Stimulated activated CD8-positive, alpha-beta memory T cell treated with anti-CD3 and anti-CD28 coated beads, Interleukin-7, amount 100 ng/mL, for 1 hour (primary cell): ENCODE results near the gene RIPK4.
"Not testable (repeated sequence)": the region's sequence is repeated elsewhere in the genome, so short reads cannot be mapped to it uniquely, and the experiment has no call there.

Source experiments
- DNase-seq, 2 donors: peaks; one replicate each; pipeline ENCODE4 v3.0.0-alpha.2; 2020; ENCODE audit warnings: low read depth in 2 of 2

RIPK4 gene

DNA sequence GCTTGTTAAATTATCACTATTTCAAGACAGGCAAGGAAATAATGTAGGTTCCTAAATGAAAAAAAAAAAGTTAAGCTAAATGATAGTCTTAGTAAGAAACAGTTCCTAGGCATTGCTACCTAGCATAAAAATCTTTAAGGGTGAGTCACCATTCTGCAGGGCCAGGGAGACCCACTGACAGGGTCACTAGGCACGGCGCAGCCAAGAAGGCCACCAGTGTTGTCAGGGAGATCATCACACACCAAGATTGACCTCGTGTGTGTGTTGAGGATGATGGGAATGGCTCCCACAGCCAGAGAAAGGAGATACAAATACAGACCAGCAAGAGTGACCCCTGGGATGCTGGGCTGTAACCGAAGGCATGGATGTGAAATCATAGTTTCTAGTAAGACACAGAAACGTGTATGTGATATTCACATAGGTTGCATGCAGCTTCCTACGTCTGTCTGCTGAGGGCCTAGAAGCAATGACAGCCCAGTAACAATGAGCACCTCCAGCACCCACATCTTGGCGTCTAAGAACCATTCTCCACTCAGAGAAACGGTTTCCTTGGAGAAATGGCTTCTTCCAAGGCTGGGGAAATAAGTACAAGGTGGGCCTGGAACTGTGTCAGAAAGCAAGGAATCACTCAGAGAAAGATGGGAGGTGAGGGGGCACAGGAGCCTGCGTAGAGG, 29.1 kb downstream of the RIPK4 start:
- no peak for DNase-seq

DNA sequence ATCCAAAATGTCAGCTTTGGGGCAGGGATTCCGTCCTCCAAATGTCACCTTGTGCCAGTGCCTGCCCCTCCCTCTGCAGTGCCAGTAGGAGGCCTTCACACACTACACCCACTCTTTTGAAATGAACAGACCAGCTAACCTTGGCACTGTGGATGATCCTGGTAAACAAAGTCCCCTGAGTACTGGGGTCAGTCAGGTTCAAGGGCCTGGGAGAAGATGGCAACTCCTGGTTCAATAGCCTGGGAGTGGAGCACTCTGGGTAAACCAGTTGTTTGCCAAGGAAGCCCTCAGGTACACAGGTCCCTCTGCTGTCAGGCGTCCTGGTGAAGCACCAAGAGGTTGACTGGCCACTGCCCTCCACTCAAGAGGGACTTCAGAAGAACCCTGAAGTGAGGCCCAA, 30.4 kb downstream of the RIPK4 start:
- no peak for DNase-seq

DNA sequence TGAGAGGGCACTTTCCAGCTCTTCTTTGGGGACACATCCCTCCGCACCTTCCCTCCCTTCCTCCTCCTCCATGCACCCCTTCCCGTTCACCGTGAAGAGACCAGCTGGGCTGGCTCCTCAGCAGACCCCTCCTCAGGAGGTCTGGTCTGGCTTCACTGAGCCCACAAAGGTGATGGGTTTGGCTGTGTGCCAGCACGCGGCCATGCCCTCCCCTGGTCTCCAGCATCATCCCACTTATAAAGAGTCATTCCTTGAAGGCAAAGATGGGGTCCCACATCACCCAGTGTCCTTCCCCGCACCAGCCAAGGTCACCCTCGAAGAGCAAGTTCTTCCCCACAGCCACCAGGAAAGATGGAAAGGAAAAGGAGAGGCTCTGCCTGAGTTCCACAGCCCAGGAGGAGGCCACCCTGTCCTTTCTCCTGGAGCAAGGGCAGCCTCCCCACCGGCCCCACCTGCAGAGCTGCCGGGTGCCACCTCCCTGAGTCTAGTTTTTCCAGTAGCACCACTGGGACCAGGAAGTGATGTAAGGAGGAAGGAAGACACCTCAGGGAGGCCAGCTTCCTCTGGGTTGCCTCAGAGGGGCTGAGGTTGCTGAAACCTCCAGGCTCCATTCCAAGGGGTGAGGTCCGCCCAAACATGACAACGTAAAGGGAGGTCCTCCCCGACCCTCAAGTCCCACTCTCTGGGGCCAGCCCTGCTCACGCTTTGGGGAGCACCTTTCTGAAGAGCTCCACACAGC, 32.7 kb downstream of the RIPK4 start:
- no peak for DNase-seq

DNA sequence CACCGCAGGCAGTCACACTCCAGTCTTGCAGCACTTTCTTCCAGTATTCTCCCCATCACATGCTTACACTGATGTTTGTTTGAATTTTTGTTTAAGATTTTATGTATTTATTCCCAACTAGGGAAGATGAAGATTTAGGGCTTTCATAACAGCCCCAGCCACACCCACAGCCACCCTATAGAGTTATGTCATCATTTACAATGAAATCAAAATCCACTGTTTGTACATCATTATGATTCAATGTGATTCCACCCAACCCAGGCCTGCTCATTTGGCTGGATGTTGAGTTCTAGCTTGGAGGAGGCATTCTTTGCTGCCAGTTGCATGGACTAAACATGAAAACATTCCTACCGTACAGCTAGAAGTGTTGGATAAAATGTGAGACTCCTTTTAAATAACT, 35.8 kb downstream of the RIPK4 start:
- DNase-seq: no peak

DNA sequence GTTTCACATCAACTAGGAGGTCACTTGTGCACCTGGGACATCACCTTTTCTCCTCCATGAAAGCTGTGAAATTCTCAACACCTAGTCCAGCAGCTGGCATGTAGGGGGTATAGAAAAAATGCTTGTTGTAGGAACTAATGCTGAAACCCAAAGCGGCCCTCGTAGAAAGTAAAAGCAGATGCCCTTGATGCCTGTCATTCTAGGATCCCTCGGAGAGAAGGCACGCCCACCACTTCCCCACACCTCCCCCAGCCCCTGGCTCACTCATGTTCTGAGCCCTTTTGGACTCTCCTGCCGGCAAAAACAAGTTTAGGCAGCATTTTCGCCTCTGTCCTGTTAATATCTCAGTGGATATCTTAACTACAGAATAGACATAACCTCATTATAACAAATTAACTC, 36.5 kb downstream of the RIPK4 start:
- no peak for DNase-seq

DNA sequence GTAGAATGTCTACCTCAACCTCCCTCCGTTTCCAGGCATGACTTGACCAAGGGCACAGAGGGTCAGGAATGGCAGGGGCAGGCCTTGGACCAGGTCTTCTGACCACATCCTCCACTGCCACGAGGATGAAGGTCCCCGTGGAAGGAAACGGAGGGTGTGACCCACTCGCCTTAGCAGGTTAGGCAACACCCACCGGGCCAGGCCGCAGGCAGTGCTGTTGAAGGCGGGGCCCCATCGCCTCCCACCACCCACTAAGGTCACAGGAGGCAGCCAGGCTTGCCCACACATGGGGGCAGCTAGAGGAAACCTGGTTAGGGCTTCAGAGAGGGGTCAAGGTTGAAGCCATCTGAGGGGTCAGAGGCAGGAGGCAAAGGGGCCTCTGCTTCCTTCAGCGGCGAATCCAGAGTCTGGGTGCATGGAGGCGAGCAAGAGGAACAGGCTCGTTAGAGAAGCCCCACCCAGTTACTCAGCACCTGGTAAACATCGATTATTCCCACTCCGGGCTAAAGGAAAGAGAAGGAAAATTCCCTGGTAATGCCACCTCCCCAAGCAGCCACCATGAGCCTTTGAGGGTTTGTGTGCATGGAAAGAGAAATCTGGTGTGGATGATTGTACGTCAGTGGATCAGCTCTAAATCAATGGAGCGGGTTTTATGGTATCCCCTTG, 37.0 kb downstream of the RIPK4 start:
- DNase-seq: no peak

DNA sequence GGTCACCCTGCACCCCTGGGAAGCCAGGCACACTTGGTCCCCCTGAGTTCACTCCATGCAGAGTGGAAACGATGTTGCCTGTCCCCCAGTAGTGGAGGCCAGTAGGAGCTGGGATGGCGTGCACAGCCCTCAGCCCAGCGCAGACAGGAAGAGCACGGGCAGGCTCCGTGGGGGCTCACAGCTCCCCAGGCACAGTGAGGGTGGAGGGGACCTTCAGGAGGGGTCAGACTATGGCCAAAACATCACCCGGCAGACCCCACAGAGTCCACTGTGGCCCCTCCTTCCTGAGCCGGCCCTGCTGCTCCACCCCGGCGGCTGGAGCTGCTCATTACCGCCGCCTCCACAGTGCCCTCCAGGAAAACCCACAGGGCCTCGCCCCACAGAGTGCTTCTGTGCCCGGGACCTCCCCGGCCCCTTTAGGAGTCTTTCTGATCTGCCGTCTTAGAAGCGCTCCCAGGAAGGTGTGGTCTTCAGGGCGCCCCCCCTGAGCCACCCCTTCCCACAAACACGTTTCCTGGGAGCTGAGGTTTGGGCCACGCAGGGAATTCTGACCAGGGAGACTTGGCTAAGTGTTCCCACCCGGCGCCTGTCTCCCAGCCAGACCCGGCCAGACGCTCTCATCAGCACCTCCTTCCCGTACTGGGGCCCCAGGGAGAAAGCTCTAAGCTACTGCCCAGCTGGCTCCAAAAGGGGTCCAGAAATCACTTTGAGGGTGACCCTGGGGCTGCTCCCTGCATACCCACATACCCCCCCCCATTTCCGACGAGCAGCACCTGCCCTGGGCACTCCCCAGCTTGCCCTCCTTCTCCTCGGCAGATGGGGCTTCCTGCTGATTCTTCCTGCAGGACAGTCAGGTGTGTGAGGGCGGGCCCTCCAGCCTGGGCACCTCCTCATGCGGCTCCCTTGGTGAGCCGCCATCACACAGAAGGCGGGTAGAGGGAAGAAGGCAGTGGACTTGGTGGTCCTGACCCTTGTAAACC, 38.8 kb downstream of the RIPK4 start:
- DNase-seq: no peak

DNA sequence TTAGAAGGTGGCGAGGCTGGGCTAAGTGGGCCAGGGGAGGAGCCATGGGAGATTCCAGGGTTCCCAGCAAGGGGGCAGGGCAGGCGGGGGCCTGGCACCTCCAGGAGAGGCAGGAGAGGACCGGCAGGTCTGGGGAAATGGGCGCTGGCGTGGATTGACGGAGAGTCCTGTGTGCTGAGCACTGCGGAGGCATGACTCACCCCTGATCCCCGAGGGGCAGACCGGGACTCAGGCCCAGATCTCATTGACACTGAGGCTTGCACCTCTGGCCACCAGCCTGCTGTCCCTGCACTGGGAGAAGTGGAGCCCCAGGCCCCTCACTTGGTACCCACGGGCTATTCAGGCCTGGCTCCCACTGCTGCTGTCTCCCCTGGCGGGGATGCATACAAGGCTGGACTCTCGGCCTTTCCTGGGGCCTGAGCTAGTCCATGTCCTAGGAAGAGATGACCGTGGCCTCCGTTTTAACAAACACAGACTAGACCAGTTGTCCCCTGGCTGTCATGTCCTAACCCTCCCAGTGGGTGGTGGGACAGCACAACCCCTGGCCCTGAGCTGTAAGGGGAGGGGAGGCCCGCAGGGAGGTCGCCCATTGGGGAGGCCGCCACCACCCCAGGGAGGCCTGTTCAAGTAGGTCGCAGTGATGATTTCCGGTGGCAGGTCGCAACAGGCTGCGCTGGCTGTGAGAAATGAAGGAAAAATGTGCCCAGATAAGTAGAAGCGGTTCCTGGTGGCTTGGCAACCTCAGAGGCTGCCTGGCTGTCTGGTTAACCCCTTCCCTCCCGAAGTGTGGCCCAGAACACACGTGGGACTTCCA, 39.7 kb downstream of the RIPK4 start:
- DNase-seq: no peak

DNA sequence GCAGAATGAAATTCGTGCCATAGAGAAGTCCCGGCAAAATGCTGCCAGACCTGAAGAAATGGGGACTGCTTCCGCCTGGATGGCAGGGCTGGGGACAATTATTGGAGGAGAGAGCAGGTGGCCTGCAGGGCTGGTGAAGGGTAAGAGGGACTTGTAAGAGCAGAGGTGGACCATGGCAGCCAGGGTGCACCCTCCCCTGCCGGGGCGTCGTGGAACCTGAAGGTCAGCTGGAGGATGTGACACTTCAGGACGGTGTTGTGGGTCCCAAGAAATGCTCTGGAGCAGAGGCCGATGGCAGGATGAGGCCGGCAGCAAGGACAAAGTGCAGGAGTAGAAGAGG, 40.3 kb downstream of the RIPK4 start:
- no peak for DNase-seq

DNA sequence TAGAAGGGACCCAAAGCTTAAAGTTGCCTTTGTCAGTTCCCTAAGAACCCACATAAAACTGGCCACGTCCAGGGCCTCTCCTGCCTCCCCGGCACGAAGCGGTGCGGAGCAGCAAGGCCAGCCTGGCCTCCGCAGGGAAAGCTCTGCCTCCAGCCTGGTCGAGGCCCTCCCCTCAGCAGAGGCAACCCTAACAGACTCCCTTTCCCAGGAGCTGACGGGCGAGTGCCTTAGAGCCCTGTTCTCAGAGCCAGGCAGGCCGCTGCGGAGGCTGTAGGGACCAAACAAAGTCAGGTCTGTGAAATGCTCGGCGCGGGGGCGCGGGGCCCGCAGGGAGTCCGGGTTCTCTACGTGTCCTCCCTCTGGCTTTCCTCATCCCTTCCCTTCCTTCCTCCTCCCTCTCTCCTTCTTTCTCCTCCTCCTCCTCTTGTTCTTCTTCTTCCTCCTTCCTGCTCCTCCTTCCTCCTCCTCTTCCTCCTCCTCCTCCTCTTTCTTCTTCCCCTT, 40.7 kb downstream of the RIPK4 start:
- DNase-seq: no peak

DNA sequence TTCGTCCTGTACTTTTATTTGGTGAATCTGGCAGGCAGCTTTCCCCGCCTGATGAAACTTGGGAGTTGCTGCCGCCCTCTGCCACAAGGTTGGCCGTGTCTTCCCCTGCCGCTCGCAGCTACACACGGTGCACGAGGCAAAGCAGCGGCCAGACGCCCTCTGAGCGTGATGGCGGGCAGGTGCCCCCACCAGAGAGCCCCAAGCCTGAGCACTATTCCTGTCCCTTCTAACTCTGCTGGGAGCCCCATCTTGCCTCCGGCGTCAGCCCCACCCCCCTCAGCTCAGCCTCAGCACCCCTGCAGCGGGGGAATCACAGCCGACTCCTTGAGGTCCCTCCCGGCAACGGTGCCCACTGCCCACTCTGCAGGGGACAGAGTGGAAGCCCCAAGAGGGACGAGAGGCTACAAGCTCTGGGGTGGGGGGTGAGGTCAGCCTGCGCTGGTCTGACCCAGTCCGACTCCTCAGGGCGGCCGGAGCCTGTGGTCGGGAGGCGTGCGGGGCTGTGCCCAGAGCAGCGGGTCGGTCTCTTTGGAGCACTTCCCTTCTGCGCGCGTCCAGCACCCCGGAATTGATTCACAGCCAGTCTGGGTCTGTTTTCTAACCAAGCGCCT, 41.3 kb downstream of the RIPK4 start:
- DNase-seq: no peak

DNA sequence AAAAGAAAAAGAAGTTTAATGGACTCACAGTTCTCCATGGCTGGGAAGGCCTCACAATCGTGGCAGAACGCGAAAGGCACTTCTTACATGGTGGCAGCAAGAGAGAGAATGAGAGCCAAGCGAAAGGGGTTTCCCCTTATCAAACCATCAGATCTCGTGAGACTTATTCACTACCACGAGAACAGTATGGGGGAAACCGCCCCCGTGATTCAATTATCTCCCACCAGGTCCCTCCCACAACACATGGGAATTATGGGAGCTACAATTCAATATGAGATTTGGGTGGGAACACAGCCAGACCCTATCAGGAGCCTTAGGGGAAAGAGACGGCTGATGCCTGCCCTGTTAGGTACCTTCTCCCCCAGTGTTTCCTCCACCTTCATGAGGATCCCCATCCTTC, 43.0 kb downstream of the RIPK4 start:
- not testable (repeated sequence) for DNase-seq

DNA sequence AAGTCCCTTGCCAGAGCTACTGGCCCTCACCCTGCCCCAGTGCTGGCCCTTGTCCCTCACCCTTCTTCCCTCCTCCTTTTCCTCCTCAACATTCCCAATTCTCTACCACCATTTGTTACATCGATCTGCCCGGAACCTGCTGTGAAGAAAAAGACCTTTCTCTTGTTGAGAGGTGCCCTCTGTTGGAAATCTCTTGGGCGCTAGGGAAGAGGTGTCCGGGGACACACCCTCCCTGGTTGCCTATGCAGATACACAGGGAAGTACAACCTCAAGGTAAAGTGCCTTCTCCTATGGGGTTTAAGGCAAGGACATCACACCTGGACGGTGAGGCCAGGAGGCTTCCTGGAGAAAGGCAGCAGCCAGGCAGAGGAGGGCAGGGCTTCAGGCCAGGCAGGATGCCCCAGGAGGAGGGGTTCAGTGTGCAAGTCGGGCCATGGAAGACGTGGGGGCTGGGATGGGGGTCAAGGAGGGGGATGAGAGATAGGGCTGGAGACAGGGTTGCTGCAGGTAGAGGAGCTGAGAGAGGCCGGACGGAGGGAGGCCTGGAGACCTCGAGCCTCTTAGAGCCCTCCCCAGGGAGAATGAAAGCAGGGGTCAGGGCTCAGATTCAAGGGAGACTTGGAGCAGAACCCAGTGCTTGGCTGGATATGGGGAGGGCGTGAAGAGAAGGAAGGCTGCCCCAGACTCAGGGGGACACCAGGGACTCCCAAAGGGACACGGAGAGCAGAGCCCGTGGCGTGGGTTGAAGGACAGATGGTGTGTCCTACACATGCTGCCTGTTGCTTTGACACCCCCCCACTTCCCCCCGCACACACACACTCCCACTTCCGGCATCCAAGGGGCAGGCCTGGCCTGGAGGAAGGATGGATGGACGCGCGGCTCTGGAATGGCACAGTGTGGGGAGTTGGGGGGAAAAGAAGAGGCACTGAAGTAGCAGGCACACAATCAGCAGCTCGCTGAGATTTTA, 44.5 kb downstream of the RIPK4 start:
- DNase-seq: no peak

DNA sequence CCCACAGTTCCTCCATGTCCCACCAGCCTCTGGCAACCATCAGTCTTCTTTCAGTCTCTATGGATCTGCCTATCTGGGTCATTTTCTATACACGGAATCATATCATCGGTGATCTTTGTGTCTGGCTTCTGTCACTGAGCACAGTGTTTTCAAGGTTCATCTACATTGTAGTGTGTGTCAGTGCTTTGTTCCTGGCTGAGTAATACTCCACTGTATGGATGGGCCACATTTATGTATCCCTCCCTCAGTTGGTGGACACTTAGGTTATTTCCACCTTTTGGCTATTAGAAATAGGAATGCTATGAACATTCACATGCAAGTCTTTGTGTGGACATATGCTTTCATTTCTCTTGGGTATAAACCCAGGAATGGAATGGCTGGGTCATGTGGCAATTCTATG, 46.6 kb downstream of the RIPK4 start:
- DNase-seq: no peak

DNA sequence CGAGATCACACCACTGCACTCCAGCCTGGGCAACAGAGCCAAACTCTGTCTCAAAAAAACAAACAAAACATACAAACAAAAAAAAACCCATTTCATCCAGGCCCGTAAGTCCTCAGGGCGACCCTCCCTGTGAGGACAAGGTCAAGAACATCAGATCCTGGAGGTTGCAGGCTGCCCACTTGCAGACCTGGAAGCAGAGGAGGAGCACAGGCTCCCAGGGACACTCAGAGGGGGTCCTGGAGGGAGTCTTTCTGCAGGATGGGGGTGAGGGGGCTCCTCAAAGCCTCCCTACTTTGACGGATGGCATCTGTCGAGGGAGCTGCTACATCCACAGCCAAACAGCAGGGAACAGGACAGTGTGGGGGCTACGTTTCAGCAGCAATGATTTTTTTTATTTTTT, 47.2 kb downstream of the RIPK4 start:
- no peak for DNase-seq

DNA sequence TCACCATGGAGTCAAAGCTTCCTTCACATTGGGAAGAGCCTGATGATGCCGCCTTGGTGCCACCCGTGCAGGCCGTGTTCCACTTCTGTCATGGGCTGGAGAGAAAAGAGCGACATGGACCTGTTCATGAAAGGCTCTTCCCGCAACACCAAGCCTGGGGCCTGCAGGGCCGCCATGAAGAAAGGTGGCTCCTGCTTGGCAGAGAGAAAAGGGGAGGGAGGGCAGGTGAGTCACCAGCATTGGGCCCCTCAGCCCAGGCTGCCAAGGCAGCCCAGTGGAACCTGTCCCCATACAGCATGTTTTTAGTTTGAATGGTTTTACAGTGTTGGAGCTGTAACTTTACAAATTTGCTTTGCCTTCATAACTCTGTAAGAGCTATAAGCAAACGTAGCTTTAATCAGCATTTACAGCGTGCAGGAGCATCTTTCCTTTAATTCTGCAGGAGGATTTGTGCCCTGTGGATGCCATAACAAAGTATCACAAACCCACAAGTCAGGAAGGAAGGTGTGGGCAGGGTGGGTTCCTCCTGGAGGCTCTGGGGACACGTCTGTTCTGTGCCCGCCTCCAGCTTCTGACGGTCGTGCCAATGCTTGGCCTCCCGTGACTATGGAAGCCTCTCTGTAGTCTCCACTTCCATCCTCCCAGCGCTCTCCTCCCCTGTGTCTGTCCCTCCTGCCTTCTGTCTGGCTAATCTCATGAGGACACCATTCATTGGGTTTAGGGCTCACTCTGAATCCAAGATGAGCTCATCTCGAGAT, 49.1 kb downstream of the RIPK4 start:
- DNase-seq: no peak

DNA sequence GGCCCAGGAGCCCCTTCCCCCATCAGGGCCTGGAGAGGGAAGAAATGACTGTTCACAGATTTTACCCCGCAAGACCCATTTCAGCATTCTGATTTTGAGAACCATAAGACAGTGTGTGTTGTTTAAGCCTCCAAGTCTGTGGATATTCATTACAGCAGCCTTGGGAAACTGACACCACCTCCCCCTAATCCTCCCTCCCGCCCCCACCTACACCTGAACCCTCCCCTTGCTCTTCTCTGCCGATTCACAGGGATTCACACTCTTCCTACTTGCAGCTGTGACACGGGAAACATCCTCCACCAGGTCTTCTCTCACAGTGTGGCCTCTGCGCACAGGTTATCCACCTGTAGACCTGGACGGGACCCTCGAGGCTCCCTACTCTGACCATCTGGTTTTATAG, 50.1 kb downstream of the RIPK4 start:
- no peak for DNase-seq

DNA sequence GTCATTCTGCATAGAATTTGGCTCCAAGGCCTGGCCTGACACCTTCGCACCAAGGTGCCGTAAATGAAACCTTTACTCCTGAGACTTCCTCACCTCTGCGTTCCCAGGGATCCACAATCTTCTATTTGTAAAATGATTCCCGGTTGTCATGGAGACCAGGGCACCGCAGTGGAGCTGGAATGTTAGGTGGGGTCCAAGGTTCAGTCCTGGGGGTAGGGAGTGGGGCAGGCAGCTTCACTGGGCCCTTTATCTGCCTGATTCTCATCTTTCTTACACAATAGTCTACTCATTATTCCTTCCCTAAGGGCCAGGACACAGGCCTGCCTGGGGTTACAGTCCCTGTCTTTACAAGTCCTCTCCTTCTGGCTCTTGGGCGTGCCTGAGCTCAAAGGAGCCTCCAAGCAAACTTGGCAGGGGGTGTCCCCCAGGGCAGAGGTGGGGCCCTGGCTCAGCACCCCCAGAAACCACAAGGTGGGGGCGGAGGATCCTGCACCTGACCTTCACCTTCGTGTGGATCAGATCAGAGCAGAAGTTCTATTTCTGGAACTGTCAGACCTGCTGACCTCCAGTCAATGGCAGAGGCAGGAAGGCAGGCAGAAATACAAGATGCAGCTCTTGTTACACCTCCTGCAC, 51.1 kb downstream of the RIPK4 start:
- DNase-seq: no peak
